Fibroblast of pulmonary artery (primary cell): ENCODE data around the gene VAMP3.

Source experiments
- DNase-seq: peaks from one replicate; pipeline ENCODE4 v3.0.0-alpha.2; 2010; ENCODE audit warnings: low read depth
- H3K4me3 ChIP-seq: replicated peaks from 2 replicates; pipeline ENCODE4 v1.5.1; 2011; ENCODE audit warnings: low read depth, mild to moderate bottlenecking, control low read depth, low read length, moderate library complexity
- TF ChIP-seq, protein P1 (sequence below): IDR thresholded peaks from 2 replicates; pipeline ENCODE4 v1.5.1; 2011; ENCODE audit warnings: mild to moderate bottlenecking, control low read depth, low read length, inconsistent platforms; ENCODE audit errors: missing control alignments

The VAMP3 gene

DNA sequence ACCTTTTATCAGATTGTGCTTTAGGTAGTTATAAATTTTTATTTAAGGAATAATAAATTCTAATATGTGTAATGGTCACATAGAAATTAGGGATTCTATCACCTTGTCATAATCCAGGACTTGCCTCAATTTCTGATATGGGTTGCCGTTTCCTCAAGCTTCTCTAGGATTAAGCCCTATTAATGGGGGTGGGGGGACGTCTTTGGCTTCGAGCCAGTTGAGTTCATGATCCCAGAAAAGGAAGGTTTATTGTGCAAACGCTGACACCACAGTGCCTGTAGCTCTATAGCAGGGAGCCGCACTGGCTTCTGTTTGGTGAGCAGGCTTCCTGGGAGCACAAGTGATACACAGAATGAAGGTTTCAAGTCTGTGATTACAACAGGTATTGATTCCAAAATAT, 22.0 kb upstream of the VAMP3 start:
- H3K4me3 ChIP-seq: no peak overlapping the region
- no peak for DNase-seq
- TF ChIP-seq, protein P1, sequence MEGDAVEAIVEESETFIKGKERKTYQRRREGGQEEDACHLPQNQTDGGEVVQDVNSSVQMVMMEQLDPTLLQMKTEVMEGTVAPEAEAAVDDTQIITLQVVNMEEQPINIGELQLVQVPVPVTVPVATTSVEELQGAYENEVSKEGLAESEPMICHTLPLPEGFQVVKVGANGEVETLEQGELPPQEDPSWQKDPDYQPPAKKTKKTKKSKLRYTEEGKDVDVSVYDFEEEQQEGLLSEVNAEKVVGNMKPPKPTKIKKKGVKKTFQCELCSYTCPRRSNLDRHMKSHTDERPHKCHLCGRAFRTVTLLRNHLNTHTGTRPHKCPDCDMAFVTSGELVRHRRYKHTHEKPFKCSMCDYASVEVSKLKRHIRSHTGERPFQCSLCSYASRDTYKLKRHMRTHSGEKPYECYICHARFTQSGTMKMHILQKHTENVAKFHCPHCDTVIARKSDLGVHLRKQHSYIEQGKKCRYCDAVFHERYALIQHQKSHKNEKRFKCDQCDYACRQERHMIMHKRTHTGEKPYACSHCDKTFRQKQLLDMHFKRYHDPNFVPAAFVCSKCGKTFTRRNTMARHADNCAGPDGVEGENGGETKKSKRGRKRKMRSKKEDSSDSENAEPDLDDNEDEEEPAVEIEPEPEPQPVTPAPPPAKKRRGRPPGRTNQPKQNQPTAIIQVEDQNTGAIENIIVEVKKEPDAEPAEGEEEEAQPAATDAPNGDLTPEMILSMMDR: no peak

DNA sequence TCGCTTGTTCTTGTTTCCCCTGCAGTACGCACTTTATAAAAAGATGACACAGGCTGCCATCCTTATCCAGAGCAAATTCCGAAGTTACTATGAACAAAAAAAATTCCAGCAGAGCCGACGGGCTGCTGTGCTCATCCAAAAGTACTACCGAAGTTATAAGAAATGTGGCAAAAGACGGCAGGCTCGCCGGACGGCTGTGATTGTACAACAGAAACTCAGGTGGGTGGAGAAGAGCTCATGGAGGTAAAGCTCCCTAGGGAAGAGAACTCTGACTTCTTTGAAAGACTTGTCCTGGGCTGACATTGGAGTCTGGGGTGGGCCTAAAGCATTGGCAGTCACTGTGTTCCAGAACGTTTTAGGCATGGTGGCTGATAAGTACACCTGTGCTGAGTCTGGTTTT, 19.9 kb upstream of the VAMP3 start:
- TF ChIP-seq, protein P1: no peak
- no peak for DNase-seq
- H3K4me3 ChIP-seq: no peak overlapping the region

DNA sequence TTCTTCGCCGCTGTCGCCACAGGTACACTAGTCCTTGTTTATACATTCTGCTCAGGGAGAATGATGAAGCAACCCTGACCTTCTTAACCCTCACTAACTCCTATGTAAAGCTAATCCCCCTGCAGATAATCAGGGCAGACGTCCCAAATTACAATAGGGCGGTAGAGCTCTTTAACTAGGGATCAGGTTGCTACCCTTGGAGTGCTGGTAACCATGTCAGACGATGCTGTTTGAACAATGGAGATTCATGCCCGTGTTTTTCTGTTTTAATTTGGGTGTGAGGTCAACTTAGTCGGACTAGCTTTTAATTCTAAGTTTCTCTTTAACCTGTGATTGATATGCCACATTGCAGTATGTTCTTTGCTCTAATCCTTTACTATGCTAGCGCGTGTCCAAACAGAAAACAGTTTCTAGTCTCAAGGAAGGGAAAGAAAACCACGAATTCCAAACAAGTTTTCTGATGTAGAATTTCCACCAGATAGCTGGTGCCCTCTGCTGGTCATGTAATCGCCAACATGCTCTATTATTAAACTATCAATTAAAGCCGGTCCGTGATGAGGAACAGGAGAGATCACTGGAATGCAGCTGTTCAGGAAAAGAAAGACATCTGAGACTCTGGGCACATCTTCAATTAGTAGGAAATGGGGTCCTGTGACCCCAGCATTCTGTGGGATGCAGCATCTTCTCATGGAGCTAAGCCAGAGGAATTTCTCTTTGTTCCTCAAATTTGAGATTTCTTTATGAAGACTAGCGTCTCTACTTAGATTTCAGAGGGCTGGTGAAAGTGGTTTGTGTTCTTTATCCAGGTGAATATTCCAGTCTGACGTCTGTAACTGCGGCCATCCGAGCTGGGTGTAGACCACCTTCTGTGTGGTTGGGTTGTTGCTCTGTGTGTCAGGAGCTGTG, 18.3 kb upstream of the VAMP3 start:
- peak overlapping the region; percentile 38 for H3K4me3 ChIP-seq
- peak; percentile 82 for DNase-seq
- TF ChIP-seq, protein P1: peak; percentile 78

DNA sequence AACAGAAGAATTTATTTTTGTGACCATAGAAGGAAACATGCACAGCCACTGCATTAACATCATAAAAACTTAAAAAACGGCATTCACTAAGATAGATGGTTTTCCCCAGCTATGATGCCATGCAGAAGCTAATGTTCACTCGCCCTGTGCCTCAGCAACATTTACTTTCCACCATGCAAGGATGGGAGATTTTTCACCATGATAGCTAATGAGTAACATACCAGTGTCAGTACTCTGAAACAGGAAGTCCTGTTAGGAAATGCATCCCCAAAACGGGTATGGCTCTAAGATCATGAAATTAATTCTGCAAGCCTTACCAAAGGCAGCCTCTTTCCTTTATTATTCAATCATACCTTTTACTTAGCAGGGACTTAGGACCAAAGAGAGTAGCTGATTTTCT, 17.5 kb upstream of the VAMP3 start:
- TF ChIP-seq, protein P1: no peak
- no peak overlapping the region for H3K4me3 ChIP-seq
- DNase-seq: no peak

- TF ChIP-seq, protein P1: no peak
- no peak for DNase-seq
- no peak overlapping the region for H3K4me3 ChIP-seq
Measured at GRCh38 chr1:7754234-7754633, 16.9 kb upstream of the VAMP3 start.

- no peak overlapping the region for H3K4me3 ChIP-seq
- peak; percentile 23 for DNase-seq
- TF ChIP-seq, protein P1: peak; percentile 47
Measured at GRCh38 chr1:7755448-7755847, 15.6 kb upstream of the VAMP3 start.

GRCh38 chr1:7760245-7760644, 10.9 kb upstream of the VAMP3 start:
- TF ChIP-seq, protein P1: no peak
- H3K4me3 ChIP-seq: no peak overlapping the region
- DNase-seq: no peak
